ENCODE measurements around the gene LTF.

Gene LTF

DNA sequence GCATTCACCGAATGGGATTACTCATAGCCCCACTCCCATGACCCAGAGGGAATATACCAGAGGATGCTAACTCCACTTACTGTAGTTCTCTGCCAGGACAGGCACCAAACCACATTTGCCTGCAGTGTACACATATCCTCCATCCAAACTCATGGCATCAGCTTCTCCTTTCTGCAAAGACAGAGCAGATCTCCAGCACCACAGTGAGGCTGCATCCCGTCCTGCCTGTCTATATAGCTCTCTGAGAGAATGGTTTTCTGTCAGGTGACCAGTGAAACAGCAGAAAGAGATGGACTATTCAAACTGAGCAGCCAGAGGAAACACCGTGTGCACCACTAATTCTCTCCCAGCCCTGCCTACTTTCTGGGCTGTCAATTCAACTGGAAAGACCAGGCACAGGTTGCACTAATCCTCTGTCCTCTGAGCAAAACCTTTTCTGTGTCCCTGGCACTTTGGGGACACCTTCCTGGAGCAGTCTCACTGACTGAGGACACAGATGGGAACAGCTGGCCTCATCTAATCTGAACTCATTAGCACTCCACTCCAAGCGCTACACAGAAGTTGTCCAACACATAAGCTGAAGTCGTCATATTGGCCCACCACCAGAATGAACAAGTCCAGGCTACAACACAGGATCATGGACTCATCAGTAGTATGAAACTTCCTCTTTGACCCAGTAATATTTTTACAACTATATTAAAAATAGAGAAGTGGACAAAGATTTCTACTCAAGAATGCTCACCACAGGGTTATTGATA, 17.3 kb downstream of the LTF start:
- H3K9me3 ChIP-seq (ENCODE audit: control insufficient read depth, insufficient read depth, low read depth, low read length), result no peaks in the 10 kb centered on the region
- TF ChIP-seq, protein P1, sequence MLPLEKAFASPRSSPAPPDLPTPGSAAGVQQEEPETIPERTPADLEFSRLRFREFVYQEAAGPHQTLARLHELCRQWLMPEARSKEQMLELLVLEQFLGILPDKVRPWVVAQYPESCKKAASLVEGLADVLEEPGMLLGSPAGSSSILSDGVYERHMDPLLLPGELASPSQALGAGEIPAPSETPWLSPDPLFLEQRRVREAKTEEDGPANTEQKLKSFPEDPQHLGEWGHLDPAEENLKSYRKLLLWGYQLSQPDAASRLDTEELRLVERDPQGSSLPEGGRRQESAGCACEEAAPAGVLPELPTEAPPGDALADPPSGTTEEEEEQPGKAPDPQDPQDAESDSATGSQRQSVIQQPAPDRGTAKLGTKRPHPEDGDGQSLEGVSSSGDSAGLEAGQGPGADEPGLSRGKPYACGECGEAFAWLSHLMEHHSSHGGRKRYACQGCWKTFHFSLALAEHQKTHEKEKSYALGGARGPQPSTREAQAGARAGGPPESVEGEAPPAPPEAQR (tag by site-specific recombination; IDR thresholded peaks at IDR 0.05), result no peak
- TF ChIP-seq ZNF221 (tag by site-specific recombination; IDR thresholded peaks at IDR 0.05; ENCODE audit: borderline replicate concordance), result no peak
- TF ChIP-seq, protein P2, sequence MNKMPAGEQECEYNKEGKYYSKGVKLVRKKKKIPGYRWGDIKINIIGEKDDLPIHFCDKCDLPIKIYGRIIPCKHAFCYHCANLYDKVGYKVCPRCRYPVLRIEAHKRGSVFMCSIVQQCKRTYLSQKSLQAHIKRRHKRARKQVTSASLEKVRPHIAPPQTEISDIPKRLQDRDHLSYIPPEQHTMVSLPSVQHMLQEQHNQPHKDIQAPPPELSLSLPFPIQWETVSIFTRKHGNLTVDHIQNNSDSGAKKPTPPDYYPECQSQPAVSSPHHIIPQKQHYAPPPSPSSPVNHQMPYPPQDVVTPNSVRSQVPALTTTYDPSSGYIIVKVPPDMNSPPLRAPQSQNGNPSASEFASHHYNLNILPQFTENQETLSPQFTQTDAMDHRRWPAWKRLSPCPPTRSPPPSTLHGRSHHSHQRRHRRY (tag by site-specific recombination; IDR thresholded peaks at IDR 0.05), result no peak
- TF ChIP-seq ZNF423 (tag by site-specific recombination; IDR thresholded peaks at IDR 0.05), result no peak
- no peak for TF ChIP-seq MYNN (tag by site-specific recombination; IDR thresholded peaks at IDR 0.05; ENCODE audit: borderline replicate concordance)
- TF ChIP-seq TCF7L2 (IDR thresholded peaks at IDR 0.05; ENCODE audit: borderline replicate concordance, low read depth, low read length), result no peak
- TF ChIP-seq ZNF433 (tag by site-specific recombination; IDR thresholded peaks at IDR 0.05; ENCODE audit: low read depth), result no peak
- no peak for TF ChIP-seq ZNF140 (tag by site-specific recombination; IDR thresholded peaks at IDR 0.05)
- H3K36me3 ChIP-seq (ENCODE audit: control insufficient read depth in 2 of 2, insufficient read depth in 1 of 2, low read length in 2 of 2), result no peaks in the 10 kb centered on the region
- no peak overlapping the region for H3K4me3 ChIP-seq (ENCODE audit: low read depth, low read length)
- H3K4me1 ChIP-seq (ENCODE audit: control insufficient read depth, insufficient read depth, low read length), result no peaks in the 10 kb centered on the region
- H3K27ac ChIP-seq (ENCODE audit: extremely low read depth, low read depth, low read length), result no peak overlapping the region
- ChIA-PET POLR2A (no interaction called here), CTCF (no interaction called here)

DNA sequence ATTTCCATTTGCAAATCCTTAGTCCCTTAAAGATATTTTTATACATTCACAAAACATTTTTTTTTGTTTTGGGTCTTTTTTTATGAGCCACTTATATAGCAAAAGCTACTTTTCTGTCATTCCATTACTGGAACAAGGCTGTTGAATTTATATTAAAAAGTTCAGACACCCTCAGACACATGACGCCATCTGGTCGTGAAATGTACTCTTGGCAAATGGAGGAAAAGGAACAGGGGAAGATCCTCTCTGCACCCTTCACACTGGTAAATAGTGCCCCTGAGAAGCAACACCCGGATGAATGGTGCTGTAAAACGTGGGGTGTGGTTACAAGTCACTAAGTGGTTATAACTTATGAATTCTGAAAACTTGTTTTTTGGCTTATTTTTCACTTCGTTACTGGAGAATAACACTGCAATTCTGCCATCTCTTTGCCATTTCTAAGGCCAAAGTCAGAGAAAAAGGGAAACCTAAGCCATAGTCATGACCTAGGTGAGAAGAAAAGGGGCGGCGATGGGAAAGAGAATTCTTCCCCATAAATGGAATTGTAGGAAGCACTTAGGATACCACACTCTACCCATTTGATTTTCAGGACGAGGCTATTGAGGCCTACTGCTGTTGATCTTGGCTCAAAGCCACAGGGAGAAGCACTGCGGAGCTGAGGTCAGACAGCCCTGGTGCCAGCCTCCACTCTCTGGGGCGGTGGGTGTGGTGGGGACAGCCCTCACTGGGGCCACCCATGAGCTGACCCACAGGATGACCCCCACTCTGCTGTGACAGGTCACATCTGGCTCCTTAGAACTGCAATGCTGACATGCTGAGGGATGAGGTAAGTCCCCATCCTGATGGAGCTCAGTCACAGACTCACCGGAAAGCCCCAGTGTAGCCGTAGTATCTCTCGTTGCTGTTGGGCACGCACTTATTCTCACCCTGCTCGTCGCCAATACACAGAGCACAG, 21.9 kb downstream of the LTF start:
- Histone ChIP-seq H3K27ac (ENCODE audit: extremely low read depth, low read depth, low read length) (no peak overlapping the region), H3K36me3 (ENCODE audit: control insufficient read depth in 2 of 2, insufficient read depth in 1 of 2, low read length in 2 of 2) (no peaks in the 10 kb centered on the region), H3K4me3 (ENCODE audit: low read depth, low read length) (no peak overlapping the region), H3K4me1 (ENCODE audit: control insufficient read depth, insufficient read depth, low read length) (no peaks in the 10 kb centered on the region), H3K9me3 (ENCODE audit: control insufficient read depth, insufficient read depth, low read depth, low read length) (no peaks in the 10 kb centered on the region)
- 0 out of 2 replicates have a peak, but pooled peaks have one; percentile 11 for TF ChIP-seq ZFHX2 (tag by site-specific recombination; conservative IDR thresholded peaks at IDR 0.05)
- TF ChIP-seq ZIC2 (tag by site-specific recombination; IDR thresholded peaks at IDR 0.05), result peak; percentile 32
- TF ChIP-seq ZNF837 (tag by site-specific recombination; IDR thresholded peaks at IDR 0.05), result no peak
- ChIA-PET POLR2A (no interaction called here), CTCF (interaction anchor here (0.6 kb wide), 1 partner anchor 1715 kb away, joined by 3 read pairs; no protein-coding TSS in a partner anchor)

DNA sequence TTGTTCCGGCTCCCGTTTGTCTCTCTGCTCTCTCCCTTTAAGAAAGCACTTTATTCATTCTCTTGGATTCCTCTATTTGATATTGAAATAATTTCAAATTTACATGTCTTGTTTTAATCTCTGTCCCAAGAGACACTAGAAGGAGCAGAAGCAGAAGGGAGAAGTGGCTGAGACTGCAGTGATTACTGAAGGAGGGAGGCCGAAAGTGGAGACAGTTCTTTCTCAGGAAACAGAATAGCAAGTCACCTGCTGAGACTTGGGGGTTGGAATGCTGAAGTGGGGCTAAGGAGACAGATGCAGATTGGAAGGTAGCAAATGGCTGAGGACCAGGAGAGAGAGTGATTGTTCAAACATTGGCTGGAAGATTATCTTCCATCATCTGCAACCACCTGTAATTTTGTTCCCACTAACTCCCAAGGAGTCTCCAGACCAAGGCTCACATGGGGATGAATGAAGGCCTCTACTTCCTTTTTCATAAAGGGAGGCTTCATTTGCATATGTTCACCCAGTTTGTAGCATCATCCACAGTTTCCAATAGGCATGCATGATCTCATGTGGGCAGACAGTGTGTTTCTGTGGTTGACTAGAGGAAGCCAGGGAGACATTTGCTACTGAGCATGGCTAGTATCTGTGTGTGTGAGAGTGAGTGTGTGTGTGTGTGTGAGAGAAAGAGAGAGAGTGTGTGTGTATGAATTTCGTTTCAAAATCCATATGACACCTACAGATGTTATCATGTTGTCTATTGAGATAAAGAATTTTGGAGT, 24.0 kb downstream of the LTF start:
- no peak overlapping the region for H3K27ac ChIP-seq (ENCODE audit: extremely low read depth, low read depth, low read length)
- H3K36me3 ChIP-seq (ENCODE audit: control insufficient read depth in 2 of 2, insufficient read depth in 1 of 2, low read length in 2 of 2), result no peaks in the 10 kb centered on the region
- no peaks in the 10 kb centered on the region for H3K4me1 ChIP-seq (ENCODE audit: control insufficient read depth, insufficient read depth, low read length)
- H3K4me3 ChIP-seq (ENCODE audit: low read depth, low read length), result no peak overlapping the region
- H3K9me3 ChIP-seq (ENCODE audit: control insufficient read depth, insufficient read depth, low read depth, low read length), result no peaks in the 10 kb centered on the region
- ChIA-PET CTCF (interaction anchor here (3.0 kb wide), 1 partner anchor 9 kb away, joined by 9 read pairs; no protein-coding TSS in a partner anchor), POLR2A (no interaction called here)
- TF ChIP-seq, protein P3, sequence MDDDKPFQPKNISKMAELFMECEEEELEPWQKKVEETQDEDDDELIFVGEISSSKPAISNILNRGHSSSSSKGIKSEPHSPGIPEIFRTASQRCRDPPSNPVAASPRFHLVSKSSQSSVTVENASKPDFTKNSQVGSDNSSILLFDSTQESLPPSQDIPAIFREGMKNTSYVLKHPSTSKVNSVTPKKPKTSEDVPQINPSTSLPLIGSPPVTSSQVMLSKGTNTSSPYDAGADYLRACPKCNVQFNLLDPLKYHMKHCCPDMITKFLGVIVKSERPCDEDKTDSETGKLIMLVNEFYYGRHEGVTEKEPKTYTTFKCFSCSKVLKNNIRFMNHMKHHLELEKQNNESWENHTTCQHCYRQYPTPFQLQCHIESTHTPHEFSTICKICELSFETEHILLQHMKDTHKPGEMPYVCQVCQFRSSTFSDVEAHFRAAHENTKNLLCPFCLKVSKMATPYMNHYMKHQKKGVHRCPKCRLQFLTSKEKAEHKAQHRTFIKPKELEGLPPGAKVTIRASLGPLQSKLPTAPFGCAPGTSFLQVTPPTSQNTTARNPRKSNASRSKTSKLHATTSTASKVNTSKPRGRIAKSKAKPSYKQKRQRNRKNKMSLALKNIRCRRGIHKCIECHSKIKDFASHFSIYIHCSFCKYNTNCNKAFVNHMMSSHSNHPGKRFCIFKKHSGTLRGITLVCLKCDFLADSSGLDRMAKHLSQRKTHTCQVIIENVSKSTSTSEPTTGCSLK (tag by site-specific recombination; IDR thresholded peaks at IDR 0.05), result no peak
- no peak for TF ChIP-seq EGR2 (tag by site-specific recombination; IDR thresholded peaks at IDR 0.05; ENCODE audit: low read depth)
- TF ChIP-seq ZSCAN16 (tag by site-specific recombination; IDR thresholded peaks at IDR 0.05), result no peak
- TF ChIP-seq ZNF16 (tag by site-specific recombination; IDR thresholded peaks at IDR 0.05; ENCODE audit: low read depth), result no peak
- TF ChIP-seq, protein P4, sequence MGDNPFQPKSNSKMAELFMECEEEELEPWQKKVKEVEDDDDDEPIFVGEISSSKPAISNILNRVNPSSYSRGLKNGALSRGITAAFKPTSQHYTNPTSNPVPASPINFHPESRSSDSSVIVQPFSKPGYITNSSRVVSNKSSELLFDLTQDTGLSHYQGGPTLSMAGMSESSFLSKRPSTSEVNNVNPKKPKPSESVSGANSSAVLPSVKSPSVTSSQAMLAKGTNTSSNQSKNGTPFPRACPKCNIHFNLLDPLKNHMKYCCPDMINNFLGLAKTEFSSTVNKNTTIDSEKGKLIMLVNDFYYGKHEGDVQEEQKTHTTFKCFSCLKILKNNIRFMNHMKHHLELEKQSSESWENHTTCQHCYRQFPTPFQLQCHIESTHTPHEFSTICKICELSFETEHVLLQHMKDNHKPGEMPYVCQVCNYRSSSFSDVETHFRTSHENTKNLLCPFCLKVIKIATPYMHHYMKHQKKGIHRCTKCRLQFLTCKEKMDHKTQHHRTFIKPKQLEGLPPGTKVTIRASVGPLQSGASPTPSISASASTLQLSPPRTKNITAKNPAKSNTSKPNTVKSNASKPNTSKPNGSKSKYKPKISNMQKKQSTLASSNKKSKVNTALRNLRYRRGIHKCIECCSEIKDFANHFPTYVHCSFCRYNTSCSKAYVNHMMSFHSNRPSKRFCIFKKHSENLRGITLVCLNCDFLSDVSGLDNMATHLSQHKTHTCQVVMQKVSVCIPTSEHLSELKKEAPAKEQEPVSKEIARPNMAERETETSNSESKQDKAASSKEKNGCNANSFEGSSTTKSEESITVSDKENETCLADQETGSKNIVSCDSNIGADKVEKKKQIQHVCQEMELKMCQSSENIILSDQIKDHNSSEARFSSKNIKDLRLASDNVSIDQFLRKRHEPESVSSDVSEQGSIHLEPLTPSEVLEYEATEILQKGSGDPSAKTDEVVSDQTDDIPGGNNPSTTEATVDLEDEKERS (tag by site-specific recombination; IDR thresholded peaks at IDR 0.05), result no peak
- no peak for TF ChIP-seq ZNF239 (tag by site-specific recombination; IDR thresholded peaks at IDR 0.05)
- no peak for TF ChIP-seq GLIS2 (tag by site-specific recombination; IDR thresholded peaks at IDR 0.05)
